MM.1S (cell line): Measurements from ENCODE around the gene ATP10D.
"Not testable (repeated sequence)": the region's sequence is repeated elsewhere in the genome, so short reads cannot be mapped to it uniquely, and the experiment has no call there.

ENCODE experiments used
- DNase-seq: peaks from one replicate; pipeline ENCODE4 v3.0.0-alpha.2; 2015
- H2AFZ ChIP-seq: fragments of 300-600 bp; sonication (generic); 2 replicates; pipeline ENCODE4 v1.6.0; 2016; ENCODE audit warnings: antibody characterized with exemption, low read length
- H3F3A ChIP-seq: fragments of 300-600 bp; sonication (generic); 2 replicates; pipeline ENCODE4 v1.6.1; 2016; ENCODE audit warnings: mild to moderate bottlenecking, antibody characterized with exemption, low read length, moderate library complexity, mixed read lengths; ENCODE audit not compliant: insufficient read depth
- H3K27ac ChIP-seq: fragments of 300-600 bp; sonication (generic); 2 replicates; pipeline ENCODE4 v1.5.1; 2016; ENCODE audit warnings: mild to moderate bottlenecking, low read length
- H3K27me3 ChIP-seq: fragments of 300-600 bp; sonication (generic); replicated peaks from 2 replicates; pipeline ENCODE4 v1.6.0; 2016; ENCODE audit warnings: low read length; ENCODE audit not compliant: insufficient read depth
- H3K36me3 ChIP-seq: fragments of 300-600 bp; sonication (generic); replicated peaks from 2 replicates; pipeline ENCODE4 v1.6.1; 2016; ENCODE audit warnings: mild to moderate bottlenecking, low read length, mixed read lengths; ENCODE audit not compliant: insufficient read depth
- H3K4me1 ChIP-seq: fragments of 300-600 bp; sonication (generic); 2 replicates; pipeline ENCODE4 v1.6.1; 2016; ENCODE audit warnings: low read length, mixed read lengths
- H3K4me2 ChIP-seq: fragments of 300-600 bp; sonication (generic); 2 replicates; pipeline ENCODE4 v1.6.0; 2016; ENCODE audit warnings: low read depth, low read length
- H3K4me3 ChIP-seq: fragments of 300-600 bp; sonication (generic); 2 replicates; pipeline ENCODE4 v1.5.1; 2016; ENCODE audit warnings: low read length, mixed read lengths
- H3K79me2 ChIP-seq: fragments of 300-600 bp; sonication (generic); 2 replicates; pipeline ENCODE4 v1.6.1; 2016; ENCODE audit warnings: mixed run types, low read length, mixed read lengths
- H3K9ac ChIP-seq: fragments of 300-600 bp; sonication (generic); 2 replicates; pipeline ENCODE4 v1.6.1; 2016; ENCODE audit warnings: low read length, mixed read lengths
- H3K9me2 ChIP-seq: fragments of 300-600 bp; sonication (generic); replicated peaks from 2 replicates; pipeline ENCODE4 v1.6.1; 2016; ENCODE audit warnings: mild to moderate bottlenecking, low read length, mixed read lengths; ENCODE audit not compliant: insufficient read depth
- H3K9me3 ChIP-seq: fragments of 300-600 bp; sonication (generic); replicated peaks from 2 replicates; pipeline ENCODE4 v1.6.1; 2016; ENCODE audit warnings: mild to moderate bottlenecking, low read length, mixed read lengths; ENCODE audit not compliant: insufficient read depth
- H4K20me1 ChIP-seq: fragments of 300-600 bp; sonication (generic); 2 replicates; pipeline ENCODE4 v1.6.1; 2016; ENCODE audit warnings: mild to moderate bottlenecking, low read length, moderate library complexity, mixed read lengths; ENCODE audit not compliant: insufficient read depth
- CTCF ChIP-seq: fragments of 300-600 bp; sonication (generic); IDR thresholded peaks from 2 replicates; pipeline ENCODE4 v1.5.1; 2016; ENCODE audit warnings: antibody characterized with exemption, low read length, mixed read lengths
- EZH2 ChIP-seq: fragments of 300-600 bp; sonication (generic); optimal IDR thresholded peaks from 2 replicates; pipeline ENCODE3; 2017; ENCODE audit warnings: low read depth, mild to moderate bottlenecking, antibody characterized with exemption, low read length, mixed read lengths
- EZH2phosphoT487 ChIP-seq: fragments of 300-600 bp; sonication (generic); IDR thresholded peaks from 2 replicates; pipeline ENCODE4 v1.6.1; 2018; ENCODE audit warnings: antibody characterized with exemption, low read length

ATP10D gene

GRCh38 chr4:47485768-47486167, 693 bp downstream of the ATP10D start:
- no peak for DNase-seq
- peak overlapping the region; percentile 72 for H3K4me3 ChIP-seq
- no peaks in the 10 kb centered on the region for H4K20me1 ChIP-seq
- H3K4me1 ChIP-seq = 0 out of 2 replicates have a peak, but pooled peaks cover 6% of the 10 kb centered on the region
- H3K9me3 ChIP-seq = no peaks in the 10 kb centered on the region
- peak overlapping the region; percentile 66 for H2AFZ ChIP-seq
- H3K4me2 ChIP-seq = peak overlapping the region; percentile 88
- H3K27me3 ChIP-seq = no peaks in the 10 kb centered on the region
- peak overlapping the region; percentile 69 for H3K9ac ChIP-seq
- no peaks in the 10 kb centered on the region for H3K36me3 ChIP-seq
- peaks cover 20% of the 10 kb centered on the region for H3K79me2 ChIP-seq
- H3K27ac ChIP-seq = peak overlapping the region; percentile 84; the same call in 1 of the 2 replicates
- 0 out of 2 replicates have a peak, but pooled peaks cover 13% of the 10 kb centered on the region for H3F3A ChIP-seq
- TF ChIP-seq EZH2phosphoT487 (no peak), CTCF (no peak), EZH2 (no peak)
- H3K9me2 ChIP-seq = no peaks in the 10 kb centered on the region

GRCh38 chr4:47486231-47486673, 1.2 kb downstream of the ATP10D start:
- Histone ChIP-seq H3K9me2 (no peaks in the 10 kb centered on the region), H3K4me3 (peak overlapping the region; percentile 72), H2AFZ (peak overlapping the region; percentile 66; the same call in 1 of the 2 replicates), H3K9me3 (no peaks in the 10 kb centered on the region), H3K36me3 (no peaks in the 10 kb centered on the region), H4K20me1 (no peaks in the 10 kb centered on the region), H3K79me2 (peaks cover 20% of the 10 kb centered on the region), H3K4me2 (peak overlapping the region; percentile 88), H3K9ac (peak overlapping the region; percentile 69; the same call in 1 of the 2 replicates), H3K27ac (peak overlapping the region; percentile 84; the same call in 1 of the 2 replicates), H3K4me1 (0 out of 2 replicates have a peak, but pooled peaks cover 6% of the 10 kb centered on the region), H3F3A (0 out of 2 replicates have a peak, but pooled peaks cover 13% of the 10 kb centered on the region), H3K27me3 (no peaks in the 10 kb centered on the region)
- DNase-seq = no peak
- no peak for TF ChIP-seq CTCF
- TF ChIP-seq EZH2phosphoT487 = no peak
- no peak for TF ChIP-seq EZH2

- H3K27ac ChIP-seq, H3K4me2 ChIP-seq, H3K27me3 ChIP-seq, H3K9me2 ChIP-seq, H2AFZ ChIP-seq, H3K9me3 ChIP-seq, H3K4me1 ChIP-seq, H3K36me3 ChIP-seq, H3K9ac ChIP-seq, DNase-seq, H3K4me3 ChIP-seq, H4K20me1 ChIP-seq: not testable (repeated sequence)
- peaks cover 25% of the 10 kb centered on the region for H3K79me2 ChIP-seq
- 0 out of 2 replicates have a peak, but pooled peaks cover 13% of the 10 kb centered on the region for H3F3A ChIP-seq
These were observed 1.7 kb downstream of the ATP10D start for GRCh38 chr4:47486727-47487126.

- Histone ChIP-seq H4K20me1 (no peaks in the 10 kb centered on the region), H3K4me1 (peaks cover 15% of the 10 kb centered on the region), H3K4me3 (no peak overlapping the region), H3F3A (0 out of 2 replicates have a peak, but pooled peaks cover 17% of the 10 kb centered on the region), H3K27ac (no peak overlapping the region), H2AFZ (no peak overlapping the region), H3K9me3 (no peaks in the 10 kb centered on the region), H3K36me3 (no peaks in the 10 kb centered on the region), H3K9me2 (no peaks in the 10 kb centered on the region), H3K79me2 (peaks cover 32% of the 10 kb centered on the region), H3K27me3 (no peaks in the 10 kb centered on the region), H3K9ac (no peak overlapping the region), H3K4me2 (no peak overlapping the region)
- TF ChIP-seq EZH2 = no peak
- no peak for TF ChIP-seq CTCF
- no peak for TF ChIP-seq EZH2phosphoT487
- no peak for DNase-seq
These were observed 3.6 kb downstream of the ATP10D start for GRCh38 chr4:47488706-47489105.
